H1 (cell line): ENCODE results near the gene BAZ2B. TPM values are rescaled to one million over a fixed set of nuclear protein-coding genes. Genes with fewer than 3 reads are reported as not detected.

ENCODE experiments used
- CTCF ChIA-PET: fragments of 300-600 bp; sonication (Branson Sonifier 250); formaldehyde crosslinking; loops from one replicate; lab custom pipeline; 2021; ENCODE audit not compliant: partially characterized antibody; lab: Charles Lee
- POLR2A ChIA-PET: fragments of 300-600 bp; sonication (Branson Sonifier 250); formaldehyde crosslinking; loops from one replicate; lab custom pipeline; 2021; ENCODE audit warnings: inconsistent platforms; ENCODE audit not compliant: partially characterized antibody; lab: Charles Lee
- DNase-seq, 2 experiments: peaks; one replicate each; pipeline versions ENCODE4 v3.0.0 to v3.0.0-alpha.2; 2010 to 2022; ENCODE audit warnings: low spot score in 2 of 2, low read depth in 1 of 2, mixed read lengths in 1 of 2
- FAIRE-seq: peaks from 2 replicates; lab custom pipeline; 2011; peaks lifted over from hg19 to GRCh38; lab: Jason Lieb, UNC
- H2AFZ ChIP-seq: 2 replicates; pipeline ENCODE4 v1.8.1; 2012; ENCODE audit warnings: low read length, inconsistent platforms
- H2AK5ac ChIP-seq: 2 replicates; pipeline ENCODE4 v1.6.1; 2013; ENCODE audit warnings: low read depth, low read length
- H2BK120ac ChIP-seq: replicated peaks from 2 replicates; pipeline ENCODE3; 2013; ENCODE audit warnings: low read depth, low read length, inconsistent platforms
- H2BK12ac ChIP-seq: 2 replicates; pipeline ENCODE4 v1.6.1; 2013; ENCODE audit warnings: low read depth, low read length
- H2BK15ac ChIP-seq: 2 replicates; pipeline ENCODE4 v1.6.1; 2013; ENCODE audit warnings: low read length
- H2BK20ac ChIP-seq: 2 replicates; pipeline ENCODE4 v1.6.1; 2013; ENCODE audit warnings: low read length
- H2BK5ac ChIP-seq: 2 replicates; pipeline ENCODE4 v1.6.1; 2013; ENCODE audit warnings: low read depth, low read length
- H3K14ac ChIP-seq: 2 replicates; pipeline ENCODE4 v1.6.1; 2013; ENCODE audit warnings: inconsistent platforms; ENCODE audit not compliant: insufficient read length
- H3K18ac ChIP-seq: 2 replicates; pipeline ENCODE4 v1.6.1; 2013; ENCODE audit warnings: low read length; ENCODE audit errors: extremely low read depth
- H3K23ac ChIP-seq: 2 replicates; pipeline ENCODE4 v1.6.1; 2013; ENCODE audit warnings: inconsistent platforms; ENCODE audit not compliant: insufficient read length
- H3K23me2 ChIP-seq: 2 replicates; pipeline ENCODE4 v1.6.1; 2013; ENCODE audit warnings: low read depth, low read length
- H3K27ac ChIP-seq: 2 replicates; pipeline ENCODE4 v1.6.1; 2011; ENCODE audit warnings: low read depth, low read length, inconsistent platforms
- H3K27me3 ChIP-seq, 4 experiments: replicated peaks in 1 of 4; 1 replicate in 1 of 4; 2 replicates in 3 of 4; pipeline versions ENCODE4 v1.6.1 to v1.8.1; 2011 to 2013; ENCODE audit warnings: low read length in 3 of 4, mild to moderate bottlenecking in 3 of 4, inconsistent platforms in 2 of 4, mixed read lengths in 2 of 4, moderate library complexity in 1 of 4; ENCODE audit not compliant: control insufficient read depth in 3 of 4, insufficient read depth in 3 of 4; ENCODE audit errors: extremely low read depth in 1 of 4
- H3K36me3 ChIP-seq, 4 experiments: 2 replicates each; pipeline versions ENCODE4 v1.6.1 to v1.8.1; 2011 to 2013; ENCODE audit warnings: mild to moderate bottlenecking in 4 of 4, low read length in 3 of 4, moderate library complexity in 2 of 4, control low read depth in 1 of 4, inconsistent platforms in 1 of 4; ENCODE audit not compliant: insufficient read depth in 4 of 4, control insufficient read depth in 2 of 4
- H3K4ac ChIP-seq: replicated peaks from 2 replicates; pipeline ENCODE3; 2013; ENCODE audit warnings: low read length, low read depth, mixed read lengths, inconsistent platforms; ENCODE audit not compliant: insufficient read length
- H3K4me1 ChIP-seq, 4 experiments: replicated peaks in 1 of 4; 1 replicate in 1 of 4; 2 replicates in 3 of 4; pipeline versions ENCODE4 v1.6.1 to v1.8.1; 2011 to 2013; ENCODE audit warnings: low read length in 3 of 4, inconsistent platforms in 2 of 4, mixed read lengths in 1 of 4; ENCODE audit not compliant: insufficient read depth in 4 of 4, control insufficient read depth in 3 of 4
- H3K4me2 ChIP-seq, 2 experiments: 2 replicates each; pipeline versions ENCODE4 v1.6.1 to v1.8.1; 2011 to 2013; ENCODE audit warnings: low read depth in 2 of 2, low read length in 2 of 2, control low read depth in 1 of 2, inconsistent platforms in 1 of 2, mild to moderate bottlenecking in 1 of 2; ENCODE audit not compliant: insufficient read depth in 1 of 2
- H3K4me3 ChIP-seq, 4 experiments: fragments of 200-600, 300-600 bp in 1 of 4; sonication (generic), shearing (Covaris generic), sonication (Bioruptor Twin) in 1 of 4; 2 replicates each; pipeline versions ENCODE4 v1.5.1 to v1.8.1; 2011 to 2016; ENCODE audit warnings: low read length in 4 of 4, low read depth in 3 of 4, control low read depth in 2 of 4, inconsistent platforms in 2 of 4, mild to moderate bottlenecking in 2 of 4, mixed read lengths in 1 of 4, moderate library complexity in 1 of 4; ENCODE audit not compliant: insufficient read depth in 2 of 4; ENCODE audit errors: extremely low read depth in 1 of 4
- H3K56ac ChIP-seq: replicated peaks from 2 replicates; pipeline ENCODE3; 2013; ENCODE audit warnings: low read depth, mild to moderate bottlenecking, mixed read lengths, low read length, inconsistent platforms; ENCODE audit not compliant: insufficient read length
- H3K79me1 ChIP-seq: 2 replicates; pipeline ENCODE4 v1.6.1; 2013; ENCODE audit warnings: low read depth, low read length, control low read depth
- H3K79me2 ChIP-seq, 2 experiments: 2 replicates each; pipeline versions ENCODE4 v1.6.1 to v1.8.1; 2012 to 2013; ENCODE audit warnings: low read length in 2 of 2, mild to moderate bottlenecking in 2 of 2, inconsistent platforms in 1 of 2; ENCODE audit not compliant: insufficient read depth in 2 of 2, control insufficient read depth in 1 of 2
- H3K9ac ChIP-seq, 4 experiments: replicated peaks in 1 of 4; 1 replicate in 1 of 4; 2 replicates in 3 of 4; pipeline versions ENCODE4 v1.6.1 to v1.8.1; 2011 to 2013; ENCODE audit warnings: low read depth in 3 of 4, low read length in 3 of 4, control low read depth in 2 of 4, mild to moderate bottlenecking in 2 of 4, moderate library complexity in 2 of 4, inconsistent platforms in 1 of 4; ENCODE audit errors: extremely low read depth in 1 of 4
- H3K9me3 ChIP-seq, 2 experiments: 2 replicates each; pipeline versions ENCODE4 v1.6.1 to v1.8.1; 2012 to 2013; ENCODE audit warnings: mild to moderate bottlenecking in 2 of 2, moderate library complexity in 2 of 2, control low read depth in 1 of 2, inconsistent platforms in 1 of 2, low read depth in 1 of 2, low read length in 1 of 2, mixed read lengths in 1 of 2; ENCODE audit not compliant: insufficient read depth in 2 of 2
- H4K20me1 ChIP-seq, 2 experiments: replicated peaks in 1 of 2; 2 replicates each; pipeline versions ENCODE3 to v1.8.1; 2011 to 2013; ENCODE audit warnings: inconsistent platforms in 2 of 2, low read length in 2 of 2, mild to moderate bottlenecking in 1 of 2; ENCODE audit not compliant: insufficient read depth in 2 of 2, control insufficient read depth in 1 of 2
- H4K5ac ChIP-seq: 2 replicates; pipeline ENCODE4 v1.6.1; 2013; ENCODE audit warnings: low read length, low read depth, mixed read lengths, inconsistent platforms; ENCODE audit not compliant: insufficient read length
- H4K8ac ChIP-seq: 2 replicates; pipeline ENCODE4 v1.8.0; 2013; ENCODE audit warnings: mild to moderate bottlenecking, moderate library complexity, low read length, inconsistent platforms; ENCODE audit not compliant: insufficient read depth; ENCODE audit errors: extremely low read depth
- H4K91ac ChIP-seq: replicated peaks from 2 replicates; pipeline ENCODE3; 2013; ENCODE audit warnings: low read length, mixed read lengths, inconsistent platforms; ENCODE audit not compliant: insufficient read length
- WGBS, 2 experiments: shearing (Covaris generic) in 1 of 2; methylation state at CpG; one replicate each; pipeline versions ENCODE4 v1.1.6 to v1.1.7; 2013 to 2015; ENCODE audit warnings: low lambda C conversion rate in 2 of 2, mixed read lengths in 2 of 2, inconsistent platforms in 1 of 2, low coverage in 1 of 2, missing lambda C conversion rate in 1 of 2; ENCODE audit not compliant: insufficient replicate concordance in 2 of 2, insufficient coverage in 1 of 2, insufficient read length in 1 of 2; ENCODE audit errors: extremely low coverage in 1 of 2, missing lambda C conversion rate in 1 of 2; 5-methylcytosine and 5-hydroxymethylcytosine counted together
- polyA plus RNA-seq, 7 experiments: library from polyadenylated mRNA; depleted of rRNA in 3 of 7; stranded (reverse) in 5 of 7; unstranded in 2 of 7; fragments of >200 nt in 5 of 7; fragments of 200-250 nt in 2 of 7; gene quantifications; 1 replicate in 5 of 7; 2 replicates in 1 of 7; 4 replicates in 1 of 7; pipeline versions ENCODE4 v1.2.1 to v1.2.3, GENCODE V29; 2011 to 2013; ENCODE audit warnings: missing spikeins in 2 of 7, mixed read lengths in 2 of 7
- total RNA-seq: library from RNA; stranded (reverse); fragmentation: NEBNext Ultra II Directional; extraction: Animal tissue kit (Norgen Biotek cat#: 25700); gene quantifications from 2 replicates; pipeline ENCODE4 v1.2.1, GENCODE V29; 2021

BAZ2B gene
- total and polyA plus RNA-seq, 2 of the 8 experiments (the other 6 are each of a cell fraction or from before 2014, with no cell fraction given): 15.2 to 46.3 TPM

DNA sequence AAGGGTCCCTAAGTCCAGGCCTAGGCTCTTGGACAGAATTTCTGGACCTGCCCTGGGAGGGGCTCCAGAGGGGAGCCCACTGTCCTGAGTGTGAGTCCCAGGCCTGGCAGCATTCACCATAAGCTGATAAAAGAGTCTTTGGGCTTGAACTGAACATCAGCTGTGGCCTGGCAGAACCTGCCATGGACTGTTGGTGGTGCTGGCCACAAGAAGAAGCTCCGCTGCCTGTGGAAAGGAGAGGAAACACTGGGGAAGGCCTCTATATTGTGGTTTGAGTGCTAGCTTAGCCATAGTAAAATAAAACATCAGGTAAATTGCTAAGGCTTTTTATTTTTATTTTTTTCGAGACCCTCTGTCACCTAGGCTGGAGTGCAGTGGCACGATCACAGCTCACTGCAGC is 20.9 kb upstream of the BAZ2B start:
- no peak overlapping the region for H3K27ac ChIP-seq
- H2BK12ac ChIP-seq: no peak overlapping the region
- H2AK5ac ChIP-seq: no peak overlapping the region
- H4K20me1 ChIP-seq: no peaks in the 10 kb centered on the region
- no peaks in the 10 kb centered on the region for H3K79me2 ChIP-seq
- no peak overlapping the region for H3K9ac ChIP-seq
- H3K36me3 ChIP-seq: no peaks in the 10 kb centered on the region
- no peak overlapping the region for H2AFZ ChIP-seq
- no peak overlapping the region for H3K4me2 ChIP-seq
- no peak overlapping the region for H3K23ac ChIP-seq
- no peaks in the 10 kb centered on the region for H3K79me1 ChIP-seq
- no peak overlapping the region for H3K4ac ChIP-seq
- H4K8ac ChIP-seq: no peak overlapping the region
- CTCF ChIA-PET: no interaction called here
- no peak overlapping the region for H2BK20ac ChIP-seq
- H2BK120ac ChIP-seq: no peak overlapping the region
- H3K18ac ChIP-seq: no peak overlapping the region
- no peak overlapping the region for H3K14ac ChIP-seq
- no peaks in the 10 kb centered on the region for H3K23me2 ChIP-seq
- peaks cover 0 to 4% (median 1%) of the 10 kb centered on the region in 4 experiments; a peak in 2 of 7 replicates for H3K4me1 ChIP-seq
- no peak overlapping the region for H2BK15ac ChIP-seq
- 94% methylated on average over 3 of the region's 3 CpGs; no CpG with 5 or more reads in 1 of the 2 experiments for WGBS, 2 experiments
- H4K5ac ChIP-seq: no peak overlapping the region
- POLR2A ChIA-PET: interaction anchor here (1.4 kb wide), 1 partner anchor 21 kb away, joined by 6 read pairs; the partner anchor contains the start of gene BAZ2B
- H4K91ac ChIP-seq: no peak overlapping the region
- no peak overlapping the region for H3K4me3 ChIP-seq
- no peaks in the 10 kb centered on the region for H3K27me3 ChIP-seq
- H2BK5ac ChIP-seq: no peak overlapping the region
- no peak overlapping the region for H3K56ac ChIP-seq
- FAIRE-seq: no peak
- H3K9me3 ChIP-seq: no peaks in the 10 kb centered on the region
- DNase-seq: no peak
